H9 (cell line): ENCODE data around the gene ZNF683. TPM values are rescaled to one million over a fixed set of nuclear protein-coding genes. Genes with fewer than 3 reads are reported as not detected.

Experiments
- DNase-seq: peaks from one replicate; pipeline ENCODE4 v3.0.0-alpha.2; 2017
- H2AFZ ChIP-seq: one replicate; pipeline ENCODE4 v1.6.1; 2013; ENCODE audit warnings: mild to moderate bottlenecking, low read length, control low read depth, moderate library complexity
- H2AK5ac ChIP-seq: 2 replicates; pipeline ENCODE4 v1.6.1; 2013; ENCODE audit warnings: low read length, control low read depth, mixed read lengths; ENCODE audit not compliant: insufficient read length
- H2BK120ac ChIP-seq: one replicate; pipeline ENCODE4 v1.6.1; 2013; ENCODE audit warnings: low read depth, mild to moderate bottlenecking, low read length, control low read depth, inconsistent platforms; ENCODE audit not compliant: poor library complexity, severe bottlenecking
- H2BK12ac ChIP-seq: 2 replicates; pipeline ENCODE4 v1.6.1; 2013; ENCODE audit warnings: low read length, control low read depth, mixed read lengths, low read depth; ENCODE audit not compliant: insufficient read length
- H2BK15ac ChIP-seq: 2 replicates; pipeline ENCODE4 v1.6.1; 2013; ENCODE audit warnings: low read depth, low read length, control low read depth
- H2BK20ac ChIP-seq: one replicate; pipeline ENCODE4 v1.6.1; 2013; ENCODE audit warnings: low read depth, mild to moderate bottlenecking, low read length, control low read depth, inconsistent platforms; ENCODE audit not compliant: poor library complexity, severe bottlenecking
- H2BK5ac ChIP-seq: 2 replicates; pipeline ENCODE4 v1.6.1; 2013; ENCODE audit warnings: low read length, control low read depth, mixed read lengths; ENCODE audit not compliant: insufficient read length
- H3K14ac ChIP-seq: 2 replicates; pipeline ENCODE4 v1.6.1; 2013; ENCODE audit warnings: low read length, control low read depth; ENCODE audit not compliant: insufficient read depth
- H3K18ac ChIP-seq: 2 replicates; pipeline ENCODE4 v1.6.1; 2013; ENCODE audit warnings: low read depth, mild to moderate bottlenecking, mixed read lengths, low read length, control low read depth; ENCODE audit not compliant: insufficient read length
- H3K23ac ChIP-seq: 2 replicates; pipeline ENCODE4 v1.6.1; 2013; ENCODE audit warnings: low read length, control low read depth, mixed read lengths, low read depth; ENCODE audit not compliant: insufficient read length
- H3K23me2 ChIP-seq: 2 replicates; pipeline ENCODE4 v1.6.1; 2013; ENCODE audit warnings: low read depth, mild to moderate bottlenecking, mixed read lengths, low read length, control low read depth; ENCODE audit not compliant: insufficient read length, poor library complexity, severe bottlenecking
- H3K27ac ChIP-seq: 2 replicates; pipeline ENCODE4 v1.5.1; 2013; ENCODE audit warnings: low read length, control low read depth, mixed read lengths, low read depth; ENCODE audit not compliant: insufficient read length
- H3K27me3 ChIP-seq: 2 replicates; pipeline ENCODE4 v1.6.1; 2013; ENCODE audit warnings: low read length, control low read depth, inconsistent platforms; ENCODE audit not compliant: insufficient read depth
- H3K4ac ChIP-seq: 2 replicates; pipeline ENCODE4 v1.6.1; 2013; ENCODE audit warnings: low read depth, mild to moderate bottlenecking, control low read depth, inconsistent platforms, low read length, moderate library complexity
- H3K4me1 ChIP-seq: 2 replicates; pipeline ENCODE4 v1.6.1; 2013; ENCODE audit warnings: low read length, control low read depth, inconsistent platforms; ENCODE audit not compliant: insufficient read depth
- H3K4me2 ChIP-seq: 2 replicates; pipeline ENCODE4 v1.6.1; 2013; ENCODE audit warnings: low read length, control low read depth, mixed read lengths; ENCODE audit not compliant: insufficient read length, insufficient read depth
- H3K56ac ChIP-seq: 2 replicates; pipeline ENCODE4 v1.6.1; 2013; ENCODE audit warnings: low read depth, mild to moderate bottlenecking, mixed read lengths, low read length, control low read depth; ENCODE audit not compliant: insufficient read length
- H3K79me1 ChIP-seq: 2 replicates; pipeline ENCODE4 v1.6.1; 2013; ENCODE audit warnings: low read depth, mild to moderate bottlenecking, moderate library complexity, low read length, control low read depth, inconsistent platforms; ENCODE audit not compliant: insufficient read depth, poor library complexity, severe bottlenecking
- H3K79me2 ChIP-seq: 2 replicates; pipeline ENCODE4 v1.6.1; 2013; ENCODE audit warnings: low read length, control low read depth, inconsistent platforms; ENCODE audit not compliant: insufficient read depth
- H3K9ac ChIP-seq: 2 replicates; pipeline ENCODE4 v1.6.1; 2013; ENCODE audit warnings: low read length, control low read depth, mixed read lengths; ENCODE audit not compliant: insufficient read length; ENCODE audit errors: extremely low read depth
- H3K9me3 ChIP-seq: one replicate; pipeline ENCODE4 v1.6.1; 2013; ENCODE audit warnings: low read depth, low read length, inconsistent platforms; ENCODE audit not compliant: control insufficient read depth
- H3T11ph ChIP-seq: one replicate; pipeline ENCODE4 v1.6.1; 2013; ENCODE audit warnings: mild to moderate bottlenecking, low read length, control low read depth, inconsistent platforms
- H4K20me1 ChIP-seq: one replicate; pipeline ENCODE4 v1.6.1; 2013; ENCODE audit not compliant: control insufficient read depth, insufficient read length, insufficient read depth
- H4K5ac ChIP-seq: 2 replicates; pipeline ENCODE4 v1.6.1; 2013; ENCODE audit warnings: low read depth, mild to moderate bottlenecking, mixed read lengths, low read length, control low read depth; ENCODE audit not compliant: insufficient read length
- H4K8ac ChIP-seq: replicated peaks from 2 replicates; pipeline ENCODE4 v1.6.1; 2013; ENCODE audit warnings: low read length, control low read depth, mixed read lengths, low read depth; ENCODE audit not compliant: insufficient read length
- H4K91ac ChIP-seq: 2 replicates; pipeline ENCODE4 v1.6.1; 2013; ENCODE audit warnings: low read depth, mild to moderate bottlenecking, moderate library complexity, mixed read lengths, low read length, control low read depth; ENCODE audit not compliant: insufficient read length
- H3K27ac Mint-ChIP-seq, 3 experiments: 2 replicates in 2 of 3; 3 replicates in 1 of 3; pipeline ENCODE4 v1.8.0; 2020 to 2021; ENCODE audit warnings: mixed read lengths in 3 of 3, mild to moderate bottlenecking in 1 of 3, moderate library complexity in 1 of 3
- H3K27me3 Mint-ChIP-seq: 2 replicates; pipeline ENCODE4 v1.8.0; 2021; ENCODE audit warnings: low read depth, mild to moderate bottlenecking, moderate library complexity, mixed read lengths
- H3K36me3 Mint-ChIP-seq, 3 experiments: 2 replicates in 2 of 3; 3 replicates in 1 of 3; pipeline ENCODE4 v1.8.0; 2020 to 2021; ENCODE audit warnings: low read depth in 3 of 3, mixed read lengths in 3 of 3; ENCODE audit not compliant: insufficient read depth in 1 of 3
- H3K4me1 Mint-ChIP-seq, 2 experiments: 2 replicates each; pipeline ENCODE4 v1.8.0; 2020; ENCODE audit warnings: mixed read lengths in 2 of 2
- H3K4me3 Mint-ChIP-seq, 2 experiments: 2 replicates in 1 of 2; 3 replicates in 1 of 2; pipeline ENCODE4 v1.8.0; 2020 to 2021; ENCODE audit warnings: mild to moderate bottlenecking in 2 of 2, mixed read lengths in 2 of 2, moderate library complexity in 1 of 2
- H3K9me3 Mint-ChIP-seq, 2 experiments: 2 replicates in 1 of 2; 3 replicates in 1 of 2; pipeline ENCODE4 v1.8.0; 2020; ENCODE audit warnings: mild to moderate bottlenecking in 2 of 2, mixed read lengths in 2 of 2, moderate library complexity in 1 of 2
- WGBS: extraction: QIAGEN DNeasy Blood & Tissue Kit; methylation state at CpG from one replicate; pipeline ENCODE4 v1.1.7; 2013; ENCODE audit warnings: missing lambda C conversion rate, low lambda C conversion rate, mixed read lengths; ENCODE audit not compliant: insufficient read length; ENCODE audit errors: extremely low coverage; 5-methylcytosine and 5-hydroxymethylcytosine counted together
- total RNA-seq: library from RNA; stranded (reverse); gene quantifications from 2 replicates; pipeline ENCODE4 v1.2.1, GENCODE V29; 2021
- TF ChIP-seq, protein P1 (sequence below): fragments of 200-600 bp; sonication (generic); conservative IDR thresholded peaks from 3 replicates; pipeline ENCODE4 v1.8.0; 2021; ENCODE audit warnings: antibody characterized with exemption, mild to moderate bottlenecking

ZNF683 gene
- total RNA-seq, 1 experiment from 2014 or later, result not detected

- no peaks in the 10 kb centered on the region for H3K9me3 Mint-ChIP-seq
- WGBS, result no CpG with 5 or more reads among the region's 2 CpGs
Observed at GRCh38 chr1:26404641-26405040, 32.1 kb upstream of the ZNF683 start.

More at GRCh38 chr1:26404641-26405040, 32.1 kb upstream of the ZNF683 start:
- Histone ChIP-seq H4K8ac (no peak overlapping the region), H2BK20ac (no peak overlapping the region), H3K9ac (no peak overlapping the region), H4K91ac (no peak overlapping the region), H3K4me1 (no peaks in the 10 kb centered on the region), H3T11ph (no peak overlapping the region), H3K27me3 (no peaks in the 10 kb centered on the region), H3K79me2 (no peaks in the 10 kb centered on the region), H3K4ac (no peak overlapping the region), H2AK5ac (no peak overlapping the region), H2BK12ac (no peak overlapping the region), H2BK120ac (no peak overlapping the region), H3K23ac (no peak overlapping the region), H3K14ac (no peak overlapping the region), H2BK15ac (no peak overlapping the region), H3K23me2 (peaks cover 12% of the 10 kb centered on the region), H3K56ac (no peak overlapping the region), H4K5ac (no peak overlapping the region), H2BK5ac (no peak overlapping the region), H3K18ac (no peak overlapping the region), H3K79me1 (no peaks in the 10 kb centered on the region), H3K27ac (no peak overlapping the region), H3K4me2 (no peak overlapping the region), H3K9me3 (no peaks in the 10 kb centered on the region), H4K20me1 (no peaks in the 10 kb centered on the region), H2AFZ (no peak overlapping the region)
- Mint-ChIP-seq H3K36me3 (no peaks in the 10 kb centered on the region), H3K4me3 (no peak overlapping the region), H3K27ac (no peak overlapping the region), H3K4me1 (peaks cover 11 to 17% of the 10 kb centered on the region in 2 experiments), H3K27me3 (peaks cover 2% of the 10 kb centered on the region; the same call in 1 of the 2 replicates)
- TF ChIP-seq, protein P1, sequence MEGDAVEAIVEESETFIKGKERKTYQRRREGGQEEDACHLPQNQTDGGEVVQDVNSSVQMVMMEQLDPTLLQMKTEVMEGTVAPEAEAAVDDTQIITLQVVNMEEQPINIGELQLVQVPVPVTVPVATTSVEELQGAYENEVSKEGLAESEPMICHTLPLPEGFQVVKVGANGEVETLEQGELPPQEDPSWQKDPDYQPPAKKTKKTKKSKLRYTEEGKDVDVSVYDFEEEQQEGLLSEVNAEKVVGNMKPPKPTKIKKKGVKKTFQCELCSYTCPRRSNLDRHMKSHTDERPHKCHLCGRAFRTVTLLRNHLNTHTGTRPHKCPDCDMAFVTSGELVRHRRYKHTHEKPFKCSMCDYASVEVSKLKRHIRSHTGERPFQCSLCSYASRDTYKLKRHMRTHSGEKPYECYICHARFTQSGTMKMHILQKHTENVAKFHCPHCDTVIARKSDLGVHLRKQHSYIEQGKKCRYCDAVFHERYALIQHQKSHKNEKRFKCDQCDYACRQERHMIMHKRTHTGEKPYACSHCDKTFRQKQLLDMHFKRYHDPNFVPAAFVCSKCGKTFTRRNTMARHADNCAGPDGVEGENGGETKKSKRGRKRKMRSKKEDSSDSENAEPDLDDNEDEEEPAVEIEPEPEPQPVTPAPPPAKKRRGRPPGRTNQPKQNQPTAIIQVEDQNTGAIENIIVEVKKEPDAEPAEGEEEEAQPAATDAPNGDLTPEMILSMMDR, result no peak
- DNase-seq, result no peak
